ENCODE data around the gene TNFRSF19.

The TNFRSF19 gene

DNA sequence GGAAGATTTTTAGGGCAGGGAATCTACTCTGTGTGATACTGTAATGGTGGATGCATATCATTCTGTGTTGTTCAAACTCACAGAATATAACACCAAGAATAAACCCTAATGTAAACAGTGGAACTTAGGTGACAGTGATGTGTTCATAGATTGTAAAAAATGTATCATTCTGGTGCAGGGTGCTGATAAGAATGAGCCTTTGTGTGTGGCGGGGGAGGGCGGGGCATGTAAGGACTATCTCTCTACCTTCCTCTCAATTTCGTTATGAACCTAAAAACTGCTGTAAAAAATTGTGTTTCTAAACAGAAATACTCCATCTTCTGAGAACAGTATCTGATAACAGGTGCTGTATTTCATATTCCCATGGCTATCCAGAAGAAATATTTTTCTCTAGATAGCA lies 35.6 kb downstream of the TNFRSF19 start:
- DNase-seq (ENCODE audit: low spot score) = no peak

DNA sequence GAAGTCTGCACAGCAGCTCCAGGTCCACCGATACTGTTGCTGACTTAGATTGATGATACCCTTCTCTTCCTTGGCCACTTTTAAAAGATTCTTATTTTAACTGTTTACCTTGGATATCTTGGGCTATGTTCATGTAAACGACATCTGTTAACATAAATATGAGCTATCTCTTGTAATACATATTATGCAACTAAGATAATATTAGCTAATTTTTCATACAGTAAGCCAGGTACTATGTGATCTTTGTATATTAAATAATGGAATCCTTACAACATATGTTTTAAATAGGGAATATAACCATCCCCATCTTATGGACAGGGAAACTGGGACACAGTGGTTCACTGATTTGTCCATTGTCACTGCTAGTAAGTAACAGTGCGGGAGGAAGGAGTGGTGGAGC lies 37.9 kb downstream of the TNFRSF19 start:
- DNase-seq (ENCODE audit: low spot score) = no peak

DNA sequence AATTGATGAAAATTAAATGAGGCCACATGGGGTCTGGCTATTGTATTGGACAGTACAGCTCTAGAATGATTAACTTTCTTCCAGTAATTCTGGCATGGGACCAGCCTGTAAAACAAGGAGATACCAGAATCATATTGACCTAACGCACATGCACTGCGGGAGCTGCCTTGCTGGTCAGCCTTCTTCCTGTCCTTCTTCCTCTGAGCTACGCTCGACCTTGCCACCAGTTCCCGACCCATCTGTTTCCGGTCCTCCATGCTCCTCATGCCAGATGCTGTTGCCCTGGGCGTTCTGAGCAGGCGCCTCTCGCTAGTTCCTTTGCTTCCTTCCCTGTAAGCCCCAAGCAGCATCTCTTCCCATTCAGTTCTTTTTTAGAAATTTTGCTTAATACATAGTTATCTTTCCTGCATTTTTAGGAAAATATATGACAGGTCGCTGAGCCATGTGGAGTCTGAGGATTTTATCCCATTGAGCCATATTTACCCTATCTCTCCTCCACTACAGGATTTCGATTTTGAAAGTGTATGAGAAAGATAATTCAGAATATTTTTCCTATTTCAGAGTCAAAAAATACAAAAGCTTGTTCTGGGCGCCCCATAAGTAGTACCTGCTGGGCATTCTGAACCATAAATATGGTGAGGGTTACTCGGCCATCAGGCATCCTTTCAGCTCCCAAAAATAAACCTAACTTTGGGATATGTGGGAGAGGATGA lies 38.6 kb downstream of the TNFRSF19 start:
- peak; percentile 72 for DNase-seq (ENCODE audit: low spot score)

DNA sequence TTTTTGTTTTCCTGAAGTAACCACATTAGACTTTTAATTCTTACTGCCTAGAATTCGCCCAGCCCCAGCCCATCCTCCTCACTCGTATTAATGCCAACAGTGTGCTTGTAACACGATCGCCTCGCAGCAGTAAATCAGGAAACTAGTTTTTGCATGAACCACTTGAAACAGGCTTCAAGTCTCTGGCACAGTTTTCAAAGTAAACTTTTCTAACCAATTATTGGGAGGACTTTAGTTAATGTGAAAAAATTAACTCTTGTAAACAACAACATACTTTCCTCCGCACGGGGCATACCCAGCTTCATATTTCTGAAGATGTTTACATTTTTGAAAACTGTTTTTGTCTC lies 39.2 kb downstream of the TNFRSF19 start:
- peak; percentile 67 for DNase-seq (ENCODE audit: low spot score)

DNA sequence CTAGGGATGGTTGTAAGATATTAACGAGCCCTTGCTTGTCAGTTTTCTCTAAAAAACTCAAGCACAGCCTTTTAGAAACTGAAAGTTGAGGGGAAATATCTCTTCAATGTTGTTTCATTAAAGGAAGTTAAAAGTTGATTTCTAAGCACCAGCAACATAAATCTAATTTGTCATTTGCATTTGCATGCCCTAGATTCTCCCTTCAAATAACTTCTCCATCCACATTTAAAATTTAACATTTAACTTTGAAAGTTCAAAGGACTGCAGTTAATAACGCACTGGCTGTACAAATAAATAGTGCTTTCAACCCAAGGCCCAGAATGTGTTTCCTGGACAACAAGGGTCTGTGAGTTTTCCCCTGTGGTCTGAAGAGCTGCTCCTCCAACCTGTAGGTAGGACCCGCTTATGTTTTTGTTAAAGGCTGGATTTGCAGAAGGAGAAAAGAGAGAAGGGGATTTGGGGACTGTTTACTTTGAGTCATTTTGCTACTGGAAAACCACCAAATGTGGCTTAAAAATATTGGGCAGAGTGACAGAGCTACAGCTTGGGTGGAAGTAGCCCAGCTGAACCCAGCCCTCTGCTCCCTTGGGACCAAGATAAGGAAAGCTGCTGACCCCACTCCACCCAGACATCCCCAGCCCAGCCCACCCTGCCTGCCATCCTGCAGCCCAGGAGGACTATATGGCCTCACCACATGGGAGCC lies 39.8 kb downstream of the TNFRSF19 start:
- no peak for DNase-seq (ENCODE audit: low spot score)

- DNase-seq (ENCODE audit: low spot score) = no peak
Measured at GRCh38 chr13:23610966-23611491, 40.8 kb downstream of the TNFRSF19 start.

- DNase-seq (ENCODE audit: low spot score) = no peak
Measured at GRCh38 chr13:23612182-23612581, 42.0 kb downstream of the TNFRSF19 start.

DNA sequence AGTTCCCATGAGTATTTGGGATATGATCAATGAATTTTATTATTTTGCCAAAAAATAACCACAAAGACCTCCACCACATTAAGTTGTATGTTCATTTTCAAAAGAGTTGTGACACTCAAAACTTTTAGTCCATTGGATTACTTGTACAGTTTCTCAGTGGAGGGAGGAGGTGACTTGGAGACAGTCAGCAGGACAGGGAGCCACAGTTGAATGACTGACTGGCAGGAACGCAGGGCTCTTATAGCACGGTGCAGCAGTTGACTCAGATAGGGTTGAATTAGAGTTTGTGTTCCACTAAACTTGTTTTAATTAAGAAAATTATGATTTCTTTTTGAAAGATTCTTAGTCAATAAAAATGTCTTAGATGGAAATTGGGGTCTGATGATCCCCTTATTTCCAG lies 42.5 kb downstream of the TNFRSF19 start:
- DNase-seq (ENCODE audit: low spot score) = no peak

DNA sequence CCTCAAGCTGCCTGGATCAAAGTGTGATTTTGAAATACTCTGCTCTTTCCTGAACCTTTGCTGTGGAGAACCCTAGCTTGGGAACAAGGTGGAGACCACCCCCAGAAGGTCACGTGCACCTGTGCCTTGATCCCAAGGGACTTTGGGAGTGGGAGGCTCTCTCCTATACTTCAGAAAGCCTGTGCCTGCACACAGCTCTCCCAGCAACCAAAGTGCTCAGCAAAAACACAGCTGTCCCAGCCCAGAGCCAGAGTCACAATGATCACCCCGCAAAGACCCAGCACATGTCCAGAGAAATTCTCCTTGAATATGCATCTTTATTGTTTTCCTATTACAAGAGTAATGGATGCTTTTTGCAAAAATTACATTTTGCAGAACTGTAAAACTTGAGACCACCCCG lies 43.4 kb downstream of the TNFRSF19 start:
- no peak for DNase-seq (ENCODE audit: low spot score)

- no peak for DNase-seq (ENCODE audit: low spot score)
Measured at GRCh38 chr13:23615395-23616081, 45.3 kb downstream of the TNFRSF19 start.

GRCh38 chr13:23616228-23616627 lies 46.0 kb downstream of the TNFRSF19 start:
- no peak for DNase-seq (ENCODE audit: low spot score)

- DNase-seq (ENCODE audit: low spot score) = no peak
Measured at GRCh38 chr13:23617551-23618024, 47.4 kb downstream of the TNFRSF19 start.

DNA sequence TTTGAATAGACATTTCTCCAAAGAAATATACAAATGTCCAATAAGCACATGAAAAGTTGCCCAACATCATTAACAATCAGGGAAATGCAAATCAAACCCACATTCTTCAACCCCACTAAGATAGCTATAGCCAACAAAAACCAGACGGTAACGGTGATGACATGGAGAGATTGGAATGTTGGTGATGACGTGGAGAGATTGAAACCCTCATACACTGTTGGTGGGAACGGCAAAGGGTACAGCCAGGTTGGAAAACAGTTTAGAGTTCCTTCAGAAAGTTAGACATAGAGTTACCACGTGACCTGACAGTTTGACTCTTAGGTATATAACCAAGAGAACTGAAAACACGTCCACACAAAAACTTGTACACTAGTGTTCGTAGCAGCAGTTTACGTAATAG lies 48.1 kb downstream of the TNFRSF19 start:
- peak; percentile 77 for DNase-seq (ENCODE audit: low spot score)

DNA sequence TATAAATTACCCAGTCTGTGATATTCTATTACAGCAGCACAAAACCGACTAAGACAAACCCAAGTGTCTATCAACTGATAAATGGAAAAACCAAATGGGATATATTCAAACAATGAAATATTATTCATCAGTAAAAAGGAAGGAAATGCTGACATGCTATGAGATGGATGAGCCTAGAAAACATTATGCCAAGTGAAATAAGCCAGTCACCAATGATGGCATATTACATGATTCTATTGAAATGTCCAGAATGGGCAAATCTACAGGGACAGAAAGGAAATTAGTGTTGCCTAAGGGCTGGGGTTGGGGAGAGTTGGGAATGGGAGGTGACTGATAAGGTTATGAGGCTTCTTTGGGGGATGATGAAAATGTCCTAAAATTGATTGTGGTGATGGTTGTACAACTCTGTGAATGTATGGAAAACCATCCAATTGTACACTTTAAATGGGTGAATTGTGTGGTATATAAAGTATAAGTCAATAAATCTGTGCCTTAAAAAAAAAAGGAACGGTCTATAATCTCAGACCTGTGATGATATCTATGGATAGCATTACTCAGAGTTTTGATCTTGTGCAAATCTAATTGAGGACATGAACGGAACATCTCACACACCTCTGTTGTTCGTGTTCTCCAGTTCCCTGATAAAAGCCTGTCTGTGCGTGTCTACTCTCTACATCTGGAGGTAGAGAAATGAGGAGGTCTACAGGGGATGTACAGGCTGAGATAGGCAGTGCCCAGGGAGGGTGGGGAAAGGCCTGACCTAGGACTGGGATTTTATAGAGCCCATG lies 49.0 kb downstream of the TNFRSF19 start:
- DNase-seq (ENCODE audit: low spot score) = no peak

GRCh38 chr13:23620211-23620610 lies 50.0 kb downstream of the TNFRSF19 start:
- no peak for DNase-seq (ENCODE audit: low spot score)

- DNase-seq (ENCODE audit: low spot score) = no peak
Measured at GRCh38 chr13:23620613-23621315, 50.6 kb downstream of the TNFRSF19 start.

DNA sequence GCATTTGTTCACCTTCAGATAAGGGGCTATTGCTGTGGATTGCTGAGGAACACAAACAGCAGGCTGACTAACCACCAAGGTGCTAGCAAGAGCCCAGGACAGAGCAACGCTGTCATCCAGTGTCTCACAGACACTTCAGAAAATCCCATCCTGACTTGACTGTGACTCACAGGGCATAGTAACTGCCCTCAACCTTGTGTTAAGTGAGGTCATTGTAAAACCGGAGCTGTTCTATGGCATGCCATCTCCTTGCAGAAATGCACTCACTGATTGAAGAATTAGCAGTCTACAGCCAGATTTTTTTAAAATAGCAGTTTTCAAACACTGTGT lies 51.1 kb downstream of the TNFRSF19 start:
- peak; percentile 83 for DNase-seq (ENCODE audit: low spot score)

GRCh38 chr13:23622985-23623384 lies 52.8 kb downstream of the TNFRSF19 start:
- DNase-seq (ENCODE audit: low spot score) = no peak

DNA sequence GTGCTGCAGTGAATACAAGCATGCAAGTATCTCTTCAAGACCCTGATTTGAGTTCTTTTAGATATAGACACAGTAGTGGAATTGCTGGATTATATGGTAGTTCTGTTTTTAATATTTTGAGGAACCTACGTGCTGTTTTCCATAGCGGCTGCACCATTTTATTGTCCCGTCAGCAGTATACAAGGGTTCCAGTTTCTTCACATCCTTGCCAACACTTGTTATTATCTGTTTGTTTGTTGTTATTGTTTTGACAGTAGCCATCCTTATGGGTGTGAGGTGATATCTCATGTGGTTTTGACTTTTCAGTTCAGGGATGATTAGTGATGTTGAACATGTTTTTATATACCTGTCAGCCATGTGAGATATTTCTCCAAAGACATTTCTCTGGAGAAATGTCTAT lies 53.2 kb downstream of the TNFRSF19 start:
- no peak for DNase-seq (ENCODE audit: low spot score)

GRCh38 chr13:23626700-23627099 lies 56.5 kb downstream of the TNFRSF19 start:
- DNase-seq (ENCODE audit: low spot score) = no peak

GRCh38 chr13:23627410-23627809 lies 57.2 kb downstream of the TNFRSF19 start:
- no peak for DNase-seq (ENCODE audit: low spot score)

DNA sequence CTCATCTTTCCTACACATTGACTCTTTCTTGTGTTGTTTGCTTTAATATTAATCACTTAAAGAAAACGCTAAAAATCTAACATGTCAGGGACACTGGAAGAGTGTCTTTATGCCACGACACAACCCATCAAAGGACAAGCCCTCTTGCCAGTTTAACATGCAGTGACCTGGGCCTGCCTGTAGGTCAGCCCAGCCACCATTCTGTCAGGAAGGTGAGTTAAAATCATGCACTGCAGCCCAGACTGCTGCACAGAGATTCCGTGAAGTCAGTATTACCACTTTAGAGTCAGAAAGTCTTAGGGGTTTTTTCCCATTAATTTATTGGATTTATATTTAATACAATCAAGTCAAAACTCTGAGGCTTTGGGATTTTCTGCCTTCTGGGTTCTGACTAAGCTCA lies 58.0 kb downstream of the TNFRSF19 start:
- DNase-seq (ENCODE audit: low spot score) = no peak
